NB4 (cell line): ENCODE data around the gene NDUFAF3.

Source experiments
- POLR2A ChIP-seq: IDR thresholded peaks from 2 replicates; pipeline ENCODE4 v1.6.1; 2011; ENCODE audit warnings: mild to moderate bottlenecking; ENCODE audit not compliant: insufficient read length; ENCODE audit errors: extremely low read depth
- TF ChIP-seq, protein P1 (sequence below): IDR thresholded peaks from one replicate; pipeline ENCODE4 v1.5.1; 2012; ENCODE audit warnings: low read depth, low read length
- TF ChIP-seq, protein P2 (sequence below): IDR thresholded peaks from 2 replicates; pipeline ENCODE4 v1.6.1; 2011; ENCODE audit warnings: low read depth, low read length

DNA sequence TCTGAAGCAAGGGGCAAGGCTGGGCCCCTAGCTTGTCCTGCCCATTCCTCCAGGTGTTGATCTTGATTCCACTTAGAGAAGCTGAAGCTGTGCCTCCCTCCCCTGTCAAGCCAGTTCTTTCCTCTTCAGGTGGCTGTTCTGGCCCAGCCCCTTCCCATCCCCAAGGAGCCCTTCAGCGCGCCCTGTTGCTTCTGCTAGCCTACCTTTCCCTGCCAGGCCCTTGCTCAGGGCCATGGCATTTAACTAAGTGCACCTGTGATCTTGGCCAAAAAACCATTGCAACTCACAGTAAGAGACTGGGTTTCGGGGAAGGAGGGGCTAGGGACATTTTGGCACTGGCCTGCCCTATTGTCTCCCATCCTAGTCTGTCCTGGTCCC is 16.6 kb upstream of the NDUFAF3 start:
- TF ChIP-seq, protein P1, sequence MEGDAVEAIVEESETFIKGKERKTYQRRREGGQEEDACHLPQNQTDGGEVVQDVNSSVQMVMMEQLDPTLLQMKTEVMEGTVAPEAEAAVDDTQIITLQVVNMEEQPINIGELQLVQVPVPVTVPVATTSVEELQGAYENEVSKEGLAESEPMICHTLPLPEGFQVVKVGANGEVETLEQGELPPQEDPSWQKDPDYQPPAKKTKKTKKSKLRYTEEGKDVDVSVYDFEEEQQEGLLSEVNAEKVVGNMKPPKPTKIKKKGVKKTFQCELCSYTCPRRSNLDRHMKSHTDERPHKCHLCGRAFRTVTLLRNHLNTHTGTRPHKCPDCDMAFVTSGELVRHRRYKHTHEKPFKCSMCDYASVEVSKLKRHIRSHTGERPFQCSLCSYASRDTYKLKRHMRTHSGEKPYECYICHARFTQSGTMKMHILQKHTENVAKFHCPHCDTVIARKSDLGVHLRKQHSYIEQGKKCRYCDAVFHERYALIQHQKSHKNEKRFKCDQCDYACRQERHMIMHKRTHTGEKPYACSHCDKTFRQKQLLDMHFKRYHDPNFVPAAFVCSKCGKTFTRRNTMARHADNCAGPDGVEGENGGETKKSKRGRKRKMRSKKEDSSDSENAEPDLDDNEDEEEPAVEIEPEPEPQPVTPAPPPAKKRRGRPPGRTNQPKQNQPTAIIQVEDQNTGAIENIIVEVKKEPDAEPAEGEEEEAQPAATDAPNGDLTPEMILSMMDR, result no peak
- no peak for TF ChIP-seq POLR2A
- TF ChIP-seq, protein P2, sequence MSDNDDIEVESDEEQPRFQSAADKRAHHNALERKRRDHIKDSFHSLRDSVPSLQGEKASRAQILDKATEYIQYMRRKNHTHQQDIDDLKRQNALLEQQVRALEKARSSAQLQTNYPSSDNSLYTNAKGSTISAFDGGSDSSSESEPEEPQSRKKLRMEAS, result no peak
